GM19463 (cell line): Measurements from ENCODE around the gene P2RY6.

Source experiments
- ATAC-seq: cut with Tn5 transposase; IDR thresholded peaks from one replicate; pipeline ENCODE4 v1.9.1; 2021; ENCODE audit warnings: mild to moderate bottlenecking, moderate library complexity; ENCODE audit not compliant: unreplicated experiment

Gene P2RY6

GRCh38 chr11:73295241-73295995 lies 23.3 kb downstream of the P2RY6 start:
- no peak for ATAC-seq

DNA sequence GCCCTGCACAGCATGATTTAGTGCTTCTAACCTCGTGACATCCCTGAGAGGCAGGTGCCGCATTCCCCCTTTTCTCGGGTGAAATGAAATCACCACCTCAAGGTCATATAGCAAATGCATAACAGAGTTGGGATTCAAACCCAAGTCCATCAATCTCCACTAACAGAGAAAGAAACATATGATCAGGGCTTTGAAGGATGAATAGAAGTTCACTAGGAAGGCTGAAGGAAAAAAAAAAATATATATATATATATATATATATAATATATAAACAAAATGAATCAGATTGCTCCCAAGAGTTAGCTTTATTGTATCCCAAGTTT lies 23.8 kb downstream of the P2RY6 start:
- no peak for ATAC-seq

- ATAC-seq = no peak
These were observed 24.5 kb downstream of the P2RY6 start for GRCh38 chr11:73296501-73297230.

- no peak for ATAC-seq
These were observed 25.1 kb downstream of the P2RY6 start for GRCh38 chr11:73297231-73297590.

DNA sequence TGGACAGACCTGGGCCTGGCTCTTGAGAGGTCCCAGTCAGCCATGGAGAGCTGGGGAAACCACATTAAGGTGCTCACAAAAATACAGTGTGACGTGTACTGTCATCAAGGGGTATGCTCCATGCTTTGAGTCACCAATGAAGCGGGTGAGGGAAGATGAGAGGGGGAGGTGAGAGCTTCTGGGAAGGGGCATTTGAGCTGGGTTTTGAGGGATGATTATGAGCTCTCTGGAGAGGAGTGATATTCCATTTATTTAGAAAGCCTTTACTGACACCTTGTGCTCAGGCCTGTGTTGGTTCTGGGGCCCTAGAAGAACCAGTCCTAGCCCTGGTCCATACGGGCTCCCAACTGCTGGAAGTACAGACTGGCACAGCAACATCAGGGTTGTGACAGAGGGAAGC lies 25.6 kb downstream of the P2RY6 start:
- ATAC-seq = no peak

GRCh38 chr11:73298233-73298632 lies 26.1 kb downstream of the P2RY6 start:
- ATAC-seq = no peak

- no peak for ATAC-seq
These were observed 27.6 kb downstream of the P2RY6 start for GRCh38 chr11:73299751-73300150.

GRCh38 chr11:73306069-73306841 lies 34.1 kb downstream of the P2RY6 start:
- no peak for ATAC-seq

- ATAC-seq = no peak
These were observed 34.8 kb downstream of the P2RY6 start for GRCh38 chr11:73306977-73307322.

- ATAC-seq = peak; percentile 56
These were observed 35.3 kb downstream of the P2RY6 start for GRCh38 chr11:73307323-73308002.

DNA sequence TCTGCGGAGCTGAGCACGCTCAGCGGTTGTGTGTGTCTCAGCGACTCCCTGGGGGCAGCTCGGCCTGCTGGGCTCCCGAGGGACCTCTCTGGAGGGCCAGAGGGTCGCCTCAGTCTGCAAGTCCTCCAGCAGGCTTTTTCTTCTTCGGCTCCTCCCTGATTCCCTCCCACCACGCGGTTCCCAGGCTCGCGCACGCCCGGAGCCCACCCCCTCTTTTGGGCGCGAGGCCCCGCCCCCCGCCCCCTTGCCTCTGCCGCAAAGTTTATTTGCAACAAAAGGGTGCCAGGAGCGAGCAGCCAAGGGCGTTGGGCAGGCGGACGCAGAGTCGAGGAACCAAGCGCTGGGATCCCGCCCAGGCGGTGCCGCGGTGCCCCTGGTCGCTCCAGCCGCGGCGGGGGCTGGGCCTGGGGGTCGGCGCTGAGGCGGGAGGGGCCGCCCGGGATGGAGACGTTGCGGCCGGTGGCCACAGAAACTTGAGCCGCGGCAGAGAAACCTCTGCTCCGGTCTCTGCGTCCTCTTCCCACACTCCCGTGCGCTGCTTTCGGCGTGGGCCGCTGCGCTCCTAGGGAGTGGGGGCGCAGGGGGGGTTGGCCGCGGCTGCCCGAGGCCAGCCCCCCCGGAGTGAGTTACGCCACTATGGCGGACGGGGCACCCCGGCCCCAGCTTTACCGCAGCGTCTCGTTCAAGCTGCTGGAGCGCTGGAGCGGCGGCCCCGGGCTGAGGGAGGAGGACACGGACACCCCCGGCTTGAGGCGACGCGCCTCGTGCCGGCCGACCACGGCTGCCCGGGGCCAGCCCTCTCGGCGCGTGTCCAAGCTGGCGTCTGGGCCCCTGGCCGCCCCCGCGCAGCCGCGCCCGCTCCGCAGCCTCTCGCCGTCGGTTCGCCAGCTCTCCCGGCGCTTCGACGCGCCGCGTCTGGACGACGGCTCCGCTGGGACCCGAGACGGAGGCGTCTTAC lies 36.1 kb downstream of the P2RY6 start, which contains the start of gene ARHGEF17:
Gene ARHGEF17 (plus strand): TSS at position 274 of the 958 bp plus-strand sequence. CDS start 363 bp downstream, at position 637.
- peak; percentile 38 for ATAC-seq

- ATAC-seq = no peak
These were observed 37.1 kb downstream of the P2RY6 start for GRCh38 chr11:73308961-73309919.

DNA sequence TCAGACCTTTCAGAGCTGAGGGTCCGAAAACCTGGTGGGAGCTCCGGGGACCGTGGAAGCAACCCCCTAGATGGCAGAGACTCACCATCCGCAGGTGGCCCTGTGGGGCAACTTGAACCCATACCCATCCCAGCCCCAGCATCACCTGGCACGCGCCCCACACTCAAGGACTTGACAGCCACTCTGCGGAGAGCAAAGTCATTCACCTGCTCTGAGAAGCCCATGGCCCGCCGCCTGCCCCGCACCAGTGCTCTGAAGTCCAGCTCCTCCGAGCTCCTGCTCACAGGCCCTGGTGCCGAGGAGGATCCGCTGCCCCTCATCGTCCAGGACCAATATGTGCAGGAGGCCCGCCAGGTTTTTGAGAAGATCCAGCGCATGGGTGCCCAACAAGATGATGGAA lies 37.9 kb downstream of the P2RY6 start:
- ATAC-seq = no peak

GRCh38 chr11:73310661-73311393 lies 38.7 kb downstream of the P2RY6 start:
- no peak for ATAC-seq

DNA sequence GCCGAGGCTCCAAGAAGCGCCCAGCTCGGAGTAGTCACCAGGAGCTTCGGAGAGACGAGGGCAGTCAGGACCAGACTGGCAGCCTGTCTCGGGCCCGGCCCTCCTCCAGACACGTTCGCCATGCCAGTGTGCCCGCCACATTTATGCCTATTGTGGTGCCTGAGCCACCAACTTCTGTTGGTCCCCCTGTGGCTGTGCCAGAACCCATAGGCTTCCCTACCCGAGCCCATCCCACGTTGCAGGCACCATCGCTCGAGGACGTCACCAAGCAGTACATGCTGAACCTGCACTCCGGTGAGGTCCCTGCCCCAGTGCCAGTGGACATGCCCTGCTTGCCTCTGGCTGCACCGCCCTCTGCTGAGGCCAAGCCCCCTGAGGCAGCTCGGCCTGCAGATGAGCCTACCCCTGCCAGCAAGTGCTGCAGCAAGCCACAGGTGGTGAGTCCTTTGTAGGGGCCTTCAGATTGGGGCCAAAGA lies 39.3 kb downstream of the P2RY6 start:
- no peak for ATAC-seq

- ATAC-seq = no peak
These were observed 39.9 kb downstream of the P2RY6 start for GRCh38 chr11:73312036-73312435.

DNA sequence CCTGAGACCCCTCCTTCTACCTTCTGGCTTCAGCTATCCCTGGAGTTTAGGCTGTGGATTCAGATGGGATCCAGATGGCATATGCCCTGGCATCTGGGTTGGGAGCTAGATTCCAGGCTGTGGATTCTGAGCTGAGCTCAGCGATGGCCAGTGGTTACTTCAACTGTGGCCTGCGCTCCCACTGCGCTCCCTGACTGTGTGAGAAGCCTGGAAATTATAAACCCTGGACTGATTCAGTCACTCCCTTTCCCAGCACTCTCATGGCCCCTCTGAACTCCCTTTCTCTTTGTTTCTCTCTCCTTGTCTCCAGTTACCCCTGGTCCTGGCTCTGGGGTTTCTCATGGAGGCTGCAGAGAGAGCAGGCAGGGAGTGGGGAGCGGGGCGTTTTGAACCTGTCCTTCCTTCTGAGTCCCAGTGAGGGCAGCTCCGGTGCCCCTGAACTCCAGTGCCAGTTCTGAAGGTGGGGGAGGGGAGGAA lies 40.8 kb downstream of the P2RY6 start:
- no peak for ATAC-seq

- ATAC-seq = no peak
These were observed 41.5 kb downstream of the P2RY6 start for GRCh38 chr11:73313652-73314051.
